ENCODE data around the gene ESYT1. TPM values are rescaled to one million over a fixed set of nuclear protein-coding genes. Genes with fewer than 3 reads are reported as not detected.

ESYT1 gene
- total RNA-seq, 1 experiment from 2014 or later = 111 TPM

- H3K56ac ChIP-seq (ENCODE audit: insufficient read length, low read depth, low read length) = no peak overlapping the region
- H3K9me3 ChIP-seq (ENCODE audit: control insufficient read depth, low read depth, low read length) = no peaks in the 10 kb centered on the region
- H2BK12ac ChIP-seq (ENCODE audit: insufficient read length, low read depth, low read length) = no peak overlapping the region
- no peak overlapping the region for H3K4me2 ChIP-seq (ENCODE audit: insufficient read depth, insufficient read length, low read length)
- no peak overlapping the region for H3T11ph ChIP-seq (ENCODE audit: low read length)
- Mint-ChIP-seq H3K4me1 (peaks cover 36% of the 10 kb centered on the region in 2 experiments), H3K9me3 (peaks cover 0 to 3% of the 10 kb centered on the region in 2 experiments; a peak in 2 of 5 replicates), H3K27me3 (ENCODE audit: low read depth) (peaks cover 2% of the 10 kb centered on the region; the same call in 1 of the 2 replicates), H3K4me3 (no peak overlapping the region), H3K36me3 (ENCODE audit: insufficient read depth in 1 of 3, low read depth in 3 of 3) (peaks cover 15 to 31% (median 25%) of the 10 kb centered on the region in 3 experiments), H3K27ac (no peak overlapping the region)
- H3K27ac ChIP-seq (ENCODE audit: insufficient read length, low read depth, low read length) = no peak overlapping the region
- H2BK120ac ChIP-seq (ENCODE audit: low read depth, low read length, poor library complexity, severe bottlenecking) = no peak overlapping the region
- no peaks in the 10 kb centered on the region for H3K79me1 ChIP-seq (ENCODE audit: insufficient read depth, low read depth, low read length, poor library complexity, severe bottlenecking)
- no peaks in the 10 kb centered on the region for H3K27me3 ChIP-seq (ENCODE audit: insufficient read depth, low read length)
- no peak overlapping the region for H4K8ac ChIP-seq (replicated peaks; ENCODE audit: insufficient read length, low read depth, low read length)
- no peak overlapping the region for H2BK20ac ChIP-seq (ENCODE audit: low read depth, low read length, poor library complexity, severe bottlenecking)
- no peak overlapping the region for H3K9ac ChIP-seq (ENCODE audit: extremely low read depth, insufficient read length, low read length)
- H3K14ac ChIP-seq (ENCODE audit: insufficient read depth, low read length) = no peak overlapping the region
- no peak overlapping the region for H2BK5ac ChIP-seq (ENCODE audit: insufficient read length, low read length)
- H3K18ac ChIP-seq (ENCODE audit: insufficient read length, low read depth, low read length) = no peak overlapping the region
- no peak for TF ChIP-seq CTCF (conservative IDR thresholded peaks at IDR 0.05)
- H3K79me2 ChIP-seq (ENCODE audit: insufficient read depth, low read length) = no peaks in the 10 kb centered on the region
- no peak overlapping the region for H2AK5ac ChIP-seq (ENCODE audit: insufficient read length, low read length)
- DNase-seq = no peak
- no peak overlapping the region for H4K5ac ChIP-seq (ENCODE audit: insufficient read length, low read depth, low read length)
- no peaks in the 10 kb centered on the region; the same call in 1 of the 2 replicates for H3K4me1 ChIP-seq (ENCODE audit: insufficient read depth, low read length)
- H4K20me1 ChIP-seq (ENCODE audit: control insufficient read depth, insufficient read depth, insufficient read length) = no peaks in the 10 kb centered on the region
- no peak overlapping the region for H2AFZ ChIP-seq (ENCODE audit: low read length)
- H3K23ac ChIP-seq (ENCODE audit: insufficient read length, low read depth, low read length) = no peak overlapping the region
- no CpG with 5 or more reads among the region's 2 CpGs for WGBS (ENCODE audit: extremely low coverage, insufficient read length, low lambda C conversion rate)
- no peak overlapping the region for H3K4ac ChIP-seq (ENCODE audit: low read depth, low read length)
- H4K91ac ChIP-seq (ENCODE audit: insufficient read length, low read depth, low read length) = no peak overlapping the region
- H2BK15ac ChIP-seq (ENCODE audit: low read depth, low read length) = no peak overlapping the region
- peaks cover 11% of the 10 kb centered on the region for H3K23me2 ChIP-seq (ENCODE audit: insufficient read length, low read depth, low read length, poor library complexity, severe bottlenecking)
Measured at GRCh38 chr12:56122637-56123036, 5.4 kb upstream of the ESYT1 start.
